ENCODE measurements around the gene PRSS22. TPM values are rescaled to one million over a fixed set of nuclear protein-coding genes. Genes with fewer than 3 reads are reported as not detected.

The PRSS22 gene, protein sequence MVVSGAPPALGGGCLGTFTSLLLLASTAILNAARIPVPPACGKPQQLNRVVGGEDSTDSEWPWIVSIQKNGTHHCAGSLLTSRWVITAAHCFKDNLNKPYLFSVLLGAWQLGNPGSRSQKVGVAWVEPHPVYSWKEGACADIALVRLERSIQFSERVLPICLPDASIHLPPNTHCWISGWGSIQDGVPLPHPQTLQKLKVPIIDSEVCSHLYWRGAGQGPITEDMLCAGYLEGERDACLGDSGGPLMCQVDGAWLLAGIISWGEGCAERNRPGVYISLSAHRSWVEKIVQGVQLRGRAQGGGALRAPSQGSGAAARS
- not detected in 2 replicates for total RNA-seq
- total RNA-seq (2013) = not detected
- not detected in 2 replicates for polyA plus RNA-seq
- not detected in 2 replicates for polyA minus RNA-seq

DNA sequence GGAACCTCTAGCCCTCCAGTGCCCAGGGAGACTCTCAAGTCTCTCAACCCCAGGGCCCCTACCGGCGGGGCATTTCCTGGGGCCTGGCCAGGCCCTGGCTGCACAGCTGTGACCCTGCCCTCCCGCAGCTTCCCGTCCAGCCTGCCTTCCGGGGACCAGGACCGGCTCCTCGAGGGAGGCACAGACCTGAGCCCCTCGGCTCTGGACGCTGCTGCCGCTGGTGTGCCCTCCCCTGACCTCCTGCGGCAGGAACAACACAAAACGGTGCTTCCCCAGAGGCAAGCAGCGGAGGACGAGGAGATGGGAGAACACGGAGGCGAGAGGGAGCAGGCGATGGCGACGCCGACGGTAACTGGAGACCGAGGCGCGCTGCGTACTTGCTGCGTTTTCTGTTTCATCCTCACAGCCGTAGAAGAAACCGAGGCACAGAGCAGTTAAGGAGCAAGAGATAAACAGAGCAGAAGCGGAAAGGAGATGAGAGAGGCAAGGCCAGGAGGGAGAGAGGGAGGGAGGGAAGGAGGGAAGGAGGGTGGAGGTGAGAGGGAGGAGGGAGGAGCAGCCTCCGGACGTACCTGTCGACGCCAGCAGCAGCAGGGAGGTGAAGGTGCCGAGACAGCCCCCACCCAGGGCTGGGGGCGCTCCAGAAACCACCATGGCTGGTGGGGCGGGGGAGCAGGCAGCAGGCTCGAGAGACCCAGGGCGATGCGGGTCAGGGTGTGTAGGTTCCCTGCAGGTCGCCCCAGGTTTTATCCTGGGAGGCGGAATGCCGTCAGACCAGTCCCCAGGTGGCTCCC is at the start of gene PRSS22:
Gene PRSS22, minus strand, starts transcription at position 720 of the 794 bp plus-strand sequence. Its CDS starts 66 bp downstream, at position 654.
- CTCF ChIA-PET = no interaction called here
- H3K79me2 ChIP-seq (ENCODE audit: control insufficient read depth, insufficient read depth, low read length) = no peaks in the 10 kb centered on the region
- 12% methylated on average over 42 of the region's 42 CpGs for WGBS (ENCODE audit: insufficient coverage)
- intact Hi-C loops (cut with micrococcal nuclease) = no loop called here
- H3K4me2 ChIP-seq (replicated peaks; ENCODE audit: low read depth, low read length, poor library complexity, severe bottlenecking) = peak within 1 kb of the TSS; percentile 62
- peak within 1 kb of the TSS; percentile 56 for H3K4me3 Mint-ChIP-seq
- H3K27ac Mint-ChIP-seq = no peak within 1 kb of the TSS
- POLR2A ChIA-PET = no interaction called here
- H3K27me3 ChIP-seq (replicated peaks in 1 of 4; ENCODE audit: control extremely low read depth in 1 of 4, control insufficient read depth in 3 of 4, insufficient read depth in 4 of 4, low read length in 3 of 4) = peaks cover 0 to 45% (median 14%) of the 10 kb centered on the region in 4 experiments
- H4K20me1 ChIP-seq (ENCODE audit: control insufficient read depth, insufficient read depth, low read length, poor library complexity, severe bottlenecking) = no peaks in the 10 kb centered on the region
- H3K4me1 Mint-ChIP-seq = peaks cover 4% of the 10 kb centered on the region
- no peak within 1 kb of the TSS for H3K4me3 ChIP-seq (ENCODE audit: control extremely low read depth in 1 of 5, extremely low read depth in 1 of 5, insufficient read depth in 1 of 5, low read depth in 2 of 5, low read length in 4 of 5)
- peaks cover 27% of the 10 kb centered on the region for H3K27me3 Mint-ChIP-seq
- TF ChIP-seq, protein P1, sequence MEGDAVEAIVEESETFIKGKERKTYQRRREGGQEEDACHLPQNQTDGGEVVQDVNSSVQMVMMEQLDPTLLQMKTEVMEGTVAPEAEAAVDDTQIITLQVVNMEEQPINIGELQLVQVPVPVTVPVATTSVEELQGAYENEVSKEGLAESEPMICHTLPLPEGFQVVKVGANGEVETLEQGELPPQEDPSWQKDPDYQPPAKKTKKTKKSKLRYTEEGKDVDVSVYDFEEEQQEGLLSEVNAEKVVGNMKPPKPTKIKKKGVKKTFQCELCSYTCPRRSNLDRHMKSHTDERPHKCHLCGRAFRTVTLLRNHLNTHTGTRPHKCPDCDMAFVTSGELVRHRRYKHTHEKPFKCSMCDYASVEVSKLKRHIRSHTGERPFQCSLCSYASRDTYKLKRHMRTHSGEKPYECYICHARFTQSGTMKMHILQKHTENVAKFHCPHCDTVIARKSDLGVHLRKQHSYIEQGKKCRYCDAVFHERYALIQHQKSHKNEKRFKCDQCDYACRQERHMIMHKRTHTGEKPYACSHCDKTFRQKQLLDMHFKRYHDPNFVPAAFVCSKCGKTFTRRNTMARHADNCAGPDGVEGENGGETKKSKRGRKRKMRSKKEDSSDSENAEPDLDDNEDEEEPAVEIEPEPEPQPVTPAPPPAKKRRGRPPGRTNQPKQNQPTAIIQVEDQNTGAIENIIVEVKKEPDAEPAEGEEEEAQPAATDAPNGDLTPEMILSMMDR (IDR thresholded peaks at IDR 0.05) = no peak
- no peak for TF ChIP-seq EZH2 (IDR thresholded peaks at IDR 0.05; ENCODE audit: borderline replicate concordance, insufficient read depth, low read depth, low read length, poor library complexity, severe bottlenecking)
- ATAC-seq (ENCODE audit: low read depth) = no peak
- H2AFZ ChIP-seq (ENCODE audit: insufficient read depth, low read depth, low read length, poor library complexity, severe bottlenecking) = peak within 1 kb of the TSS; percentile 62
- no peak within 1 kb of the TSS for H3K27ac ChIP-seq (ENCODE audit: low read length in 2 of 2)
- no peaks in the 10 kb centered on the region for H3K36me3 ChIP-seq (replicated peaks in 1 of 2; ENCODE audit: control extremely low read depth in 1 of 2, control insufficient read depth in 1 of 2, extremely low read depth in 1 of 2, insufficient read depth in 2 of 2, low read length in 1 of 2)
- DNase-seq = no peak
- H3K9ac ChIP-seq (ENCODE audit: low read length) = no peak within 1 kb of the TSS
- peaks cover 6% of the 10 kb centered on the region for H3K9me3 Mint-ChIP-seq (ENCODE audit: insufficient read depth)
- peaks cover 0 to 50% (median 12%) of the 10 kb centered on the region in 3 donors for H3K9me3 ChIP-seq (ENCODE audit: control extremely low read depth in 1 of 3, control insufficient read depth in 2 of 3, insufficient read depth in 1 of 3, low read length in 2 of 3)
- peaks cover 13 to 14% of the 10 kb centered on the region in 2 donors for H3K4me1 ChIP-seq (ENCODE audit: control insufficient read depth in 2 of 2, insufficient read depth in 2 of 2, low read length in 2 of 2)

All from B cell (primary cell).